ENCODE data around the gene NSMCE1. TPM values are rescaled to one million over a fixed set of nuclear protein-coding genes. Genes with fewer than 3 reads are reported as not detected.
"Not testable (repeated sequence)": the region's sequence is repeated elsewhere in the genome, so short reads cannot be mapped to it uniquely, and the experiment has no call there.

Gene NSMCE1
- total RNA-seq, 1 experiment from 2014 or later: 16.1 TPM

GRCh38 chr16:27304102-27304501 lies 35.5 kb upstream of the NSMCE1 start:
- in situ Hi-C loops (cut with HindIII; ENCODE audit: low sequenced_read_pairs): no loop called here
- no peak for DNase-seq (ENCODE audit: low spot score)

GRCh38 chr16:27303256-27304100 lies 34.9 kb upstream of the NSMCE1 start:
- DNase-seq (ENCODE audit: low spot score): no peak
- in situ Hi-C loops (cut with HindIII; ENCODE audit: low sequenced_read_pairs): no loop called here

DNA sequence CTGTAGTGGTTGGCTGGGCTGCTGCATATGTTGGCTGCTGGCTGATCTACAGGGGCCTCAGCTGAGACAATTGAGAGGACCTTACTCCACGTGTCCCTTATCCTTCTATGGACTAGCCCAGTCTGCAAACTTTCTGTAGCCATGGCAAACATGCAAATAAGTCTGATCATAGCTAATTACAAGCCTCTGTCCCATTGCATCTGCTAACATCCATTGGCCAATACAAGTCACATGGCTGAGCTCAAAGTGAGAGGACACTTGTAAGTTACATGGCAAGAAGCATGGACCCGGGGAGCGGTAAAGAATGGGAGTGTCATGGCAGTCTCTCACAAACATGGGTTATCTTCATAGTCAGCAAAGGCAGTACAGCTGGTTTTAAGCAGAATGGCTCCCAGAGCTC lies 33.6 kb upstream of the NSMCE1 start:
- in situ Hi-C loops (cut with HindIII; ENCODE audit: low sequenced_read_pairs): no loop called here
- no peak for DNase-seq (ENCODE audit: low spot score)

GRCh38 chr16:27301236-27301861 lies 32.8 kb upstream of the NSMCE1 start:
- in situ Hi-C loops (cut with HindIII; ENCODE audit: low sequenced_read_pairs): no loop called here
- DNase-seq (ENCODE audit: low spot score): no peak

GRCh38 chr16:27298132-27298531 lies 29.6 kb upstream of the NSMCE1 start:
- in situ Hi-C loops (cut with HindIII; ENCODE audit: low sequenced_read_pairs): no loop called here
- DNase-seq (ENCODE audit: low spot score): no peak

GRCh38 chr16:27293343-27293742 lies 24.8 kb upstream of the NSMCE1 start:
- in situ Hi-C loops (cut with HindIII; ENCODE audit: low sequenced_read_pairs): no loop called here
- no peak for DNase-seq (ENCODE audit: low spot score)

DNA sequence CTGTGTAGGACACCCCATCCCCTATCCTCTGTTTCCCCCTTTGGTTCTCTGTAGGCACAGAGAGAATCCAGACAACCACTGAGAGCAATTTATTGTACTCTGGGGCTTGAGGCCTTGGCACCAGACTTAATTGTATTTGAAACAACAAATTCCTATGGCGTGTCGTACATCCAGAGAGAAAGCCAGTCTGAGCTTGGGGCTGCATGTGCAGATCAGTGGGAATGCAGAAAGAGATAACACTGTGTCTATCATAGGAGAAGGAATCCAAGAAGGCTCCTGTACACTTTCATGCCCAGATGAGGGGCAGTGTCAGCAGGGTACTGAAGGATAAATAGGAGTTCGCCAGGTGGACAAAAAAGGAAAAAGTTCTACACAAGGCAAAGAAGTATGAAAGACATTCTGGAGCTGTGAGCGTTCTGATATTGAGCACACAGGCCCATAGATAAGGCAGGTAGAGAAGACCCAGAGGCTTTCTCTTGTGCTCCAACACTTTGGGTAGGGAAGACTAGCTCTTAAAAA lies 23.2 kb upstream of the NSMCE1 start:
- in situ Hi-C loops (cut with HindIII; ENCODE audit: low sequenced_read_pairs): no loop called here
- no peak for DNase-seq (ENCODE audit: low spot score)

- in situ Hi-C loops (cut with HindIII; ENCODE audit: low sequenced_read_pairs): no loop called here
Observed at GRCh38 chr16:27291106-27291505, 22.5 kb upstream of the NSMCE1 start.

GRCh38 chr16:27290562-27290961 lies 22.0 kb upstream of the NSMCE1 start:
- in situ Hi-C loops (cut with HindIII; ENCODE audit: low sequenced_read_pairs): no loop called here

More at GRCh38 chr16:27291106-27291505, 22.5 kb upstream of the NSMCE1 start:
- DNase-seq (ENCODE audit: low spot score): no peak

GRCh38 chr16:27289669-27290068 lies 21.1 kb upstream of the NSMCE1 start:
- in situ Hi-C loops (cut with HindIII; ENCODE audit: low sequenced_read_pairs): no loop called here
- no peak for DNase-seq (ENCODE audit: low spot score)

More at GRCh38 chr16:27290562-27290961, 22.0 kb upstream of the NSMCE1 start:
- no peak for DNase-seq (ENCODE audit: low spot score)

DNA sequence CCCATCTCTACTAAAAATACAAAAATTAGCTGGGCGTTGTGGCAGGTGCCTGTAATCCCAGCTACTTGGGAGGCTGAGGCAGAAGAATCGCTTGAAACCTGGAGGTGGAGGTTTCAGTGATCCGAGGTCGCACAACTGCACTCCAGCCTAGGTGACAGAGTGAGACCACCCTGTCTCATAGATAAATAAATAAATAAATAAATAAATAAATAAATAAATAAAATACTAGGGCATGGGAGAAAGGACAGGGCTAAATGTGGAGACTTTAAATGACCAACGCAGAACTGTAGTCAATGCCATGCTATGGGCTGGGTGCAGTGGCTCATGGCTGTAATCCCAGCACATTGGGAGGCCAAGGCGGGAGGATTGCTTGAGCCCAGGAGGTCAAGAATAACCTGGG lies 19.7 kb upstream of the NSMCE1 start:
- DNase-seq (ENCODE audit: low spot score); in situ Hi-C loops (cut with HindIII; ENCODE audit: low sequenced_read_pairs): not testable (repeated sequence)

DNA sequence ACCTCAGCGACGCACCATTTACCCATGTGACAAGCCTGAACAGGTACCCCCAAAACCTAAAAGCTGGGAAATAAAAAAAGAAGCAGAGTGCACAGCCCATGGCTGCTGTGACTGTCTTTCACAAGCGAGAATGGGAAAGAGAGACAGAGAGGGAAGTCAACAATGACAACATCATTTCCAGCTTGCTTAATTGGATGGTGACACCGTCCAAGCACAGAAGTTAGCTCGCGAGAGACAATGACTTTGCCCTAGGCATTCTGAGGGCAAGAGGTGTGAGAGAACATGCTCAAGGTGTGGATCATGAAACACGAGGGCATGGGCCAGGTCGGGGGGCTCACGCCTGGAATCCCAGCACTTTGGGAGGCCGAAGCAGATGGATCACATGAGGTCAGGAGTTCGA lies 19.3 kb upstream of the NSMCE1 start:
- in situ Hi-C loops (cut with HindIII; ENCODE audit: low sequenced_read_pairs): no loop called here
- no peak for DNase-seq (ENCODE audit: low spot score)

- DNase-seq (ENCODE audit: low spot score): no peak
- in situ Hi-C loops (cut with HindIII; ENCODE audit: low sequenced_read_pairs): no loop called here
Observed at GRCh38 chr16:27287051-27287811, 18.7 kb upstream of the NSMCE1 start.

DNA sequence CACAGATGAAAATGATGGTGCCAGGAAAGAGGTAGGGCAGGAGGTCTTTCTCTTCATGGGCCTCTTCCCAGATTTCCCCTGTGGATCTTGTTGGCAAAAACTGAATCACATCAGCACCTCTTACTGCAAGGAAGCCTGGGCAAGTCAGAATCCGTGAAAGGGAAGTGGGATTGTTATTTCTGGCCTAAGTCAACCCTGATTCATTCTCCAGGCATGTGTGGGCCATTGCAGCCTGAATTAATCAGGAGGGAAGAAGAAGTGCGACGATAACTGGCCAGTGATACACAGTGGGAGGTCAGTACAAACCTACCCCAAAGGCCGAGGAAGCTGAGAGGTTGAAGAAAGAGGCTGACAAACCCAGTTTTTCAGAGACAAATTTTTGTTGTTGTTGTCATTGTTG lies 17.9 kb upstream of the NSMCE1 start:
- in situ Hi-C loops (cut with HindIII; ENCODE audit: low sequenced_read_pairs): no loop called here
- DNase-seq (ENCODE audit: low spot score): no peak

- in situ Hi-C loops (cut with HindIII; ENCODE audit: low sequenced_read_pairs): no loop called here
- DNase-seq (ENCODE audit: low spot score): no peak
Observed at GRCh38 chr16:27285676-27286196, 17.2 kb upstream of the NSMCE1 start.

DNA sequence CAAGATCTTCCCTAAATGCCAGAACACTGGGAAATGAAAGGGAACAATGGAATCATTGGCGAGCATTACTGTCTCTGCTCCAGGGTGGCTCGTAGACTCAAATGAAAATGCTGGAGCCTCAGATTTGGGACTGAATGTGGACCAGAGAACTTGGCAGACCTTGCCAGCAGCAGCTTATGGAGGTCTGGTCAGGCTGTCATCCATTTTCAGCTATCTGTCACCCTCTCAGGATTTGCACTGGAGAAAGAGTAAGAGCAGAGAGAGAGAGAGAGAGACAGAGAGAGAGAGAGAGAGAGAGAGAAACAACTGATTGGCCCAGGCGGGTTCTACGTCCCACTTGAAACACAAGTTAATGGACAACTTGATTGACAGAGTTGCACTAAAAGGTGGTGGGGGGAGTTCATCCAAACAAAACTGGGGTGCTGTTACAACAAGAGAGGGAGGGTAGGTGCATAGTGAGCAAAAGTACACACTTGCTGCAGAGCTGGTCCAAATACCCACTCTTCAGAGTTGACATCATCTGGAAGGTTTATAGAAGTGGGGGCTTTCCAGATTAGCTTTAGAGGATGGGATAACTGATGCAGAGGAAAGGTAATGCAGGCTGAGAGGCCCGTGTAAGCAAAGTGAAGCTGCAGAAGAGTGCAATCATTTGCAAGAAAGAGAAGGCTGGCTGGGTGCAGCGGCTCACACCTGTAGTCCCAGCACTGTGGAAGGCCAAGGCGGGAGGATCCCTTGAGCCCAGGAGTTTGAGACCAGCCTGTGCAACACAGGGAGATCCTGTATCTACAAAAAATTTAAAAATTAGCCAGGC lies 16.5 kb upstream of the NSMCE1 start:
- in situ Hi-C loops (cut with HindIII; ENCODE audit: low sequenced_read_pairs): no loop called here

DNA sequence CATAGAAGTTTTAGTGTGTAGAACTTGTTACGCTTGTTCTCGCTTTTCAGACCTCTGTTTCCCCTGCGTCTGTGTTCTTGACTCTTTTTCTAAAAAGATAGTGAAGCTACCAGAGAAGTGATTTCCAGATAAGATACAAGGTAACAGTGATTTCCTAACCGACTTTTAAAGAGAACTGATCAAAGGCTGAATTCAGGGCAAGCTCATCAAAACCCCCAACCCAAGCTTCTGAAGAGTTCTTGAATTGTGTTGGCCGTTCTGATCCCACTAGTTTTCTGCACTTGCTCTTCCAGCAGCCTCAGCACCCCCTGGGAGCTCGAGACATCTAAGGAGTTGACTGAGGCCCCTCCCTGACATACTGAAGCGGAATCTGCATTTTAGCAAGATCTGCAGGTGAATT lies 12.7 kb upstream of the NSMCE1 start:
- in situ Hi-C loops (cut with HindIII; ENCODE audit: low sequenced_read_pairs): no loop called here
- DNase-seq (ENCODE audit: low spot score): no peak

More for the DNA sequence above, 16.5 kb upstream of the NSMCE1 start:
- DNase-seq (ENCODE audit: low spot score): no peak

GRCh38 chr16:27275394-27275793 lies 6.8 kb upstream of the NSMCE1 start:
- DNase-seq (ENCODE audit: low spot score): no peak

GRCh38 chr16:27274424-27274874 lies 5.9 kb upstream of the NSMCE1 start:
- DNase-seq (ENCODE audit: low spot score); in situ Hi-C loops (cut with HindIII; ENCODE audit: low sequenced_read_pairs): not testable (repeated sequence)

More at GRCh38 chr16:27275394-27275793, 6.8 kb upstream of the NSMCE1 start:
- in situ Hi-C loops (cut with HindIII; ENCODE audit: low sequenced_read_pairs): no loop called here

All from G401 (cell line).